Naive thymus-derived CD4-positive, alpha-beta T cell (primary cell): ENCODE data around the gene C5orf63. TPM values are rescaled to one million over a fixed set of nuclear protein-coding genes. Genes with fewer than 3 reads are reported as not detected.

Experiments
- ATAC-seq: fragments of 150-1000 bp; cut with Tn5 transposase; 2 replicates; pipeline ENCODE4 v1.10.0; 2021; ENCODE audit warnings: mild to moderate bottlenecking, moderate library complexity
- CTCF ChIA-PET: fragments of 350-600 bp; sonication (Branson Sonifier 250); formaldehyde crosslinking; loops from one replicate; lab custom pipeline; 2021; ENCODE audit warnings: antibody characterized with exemption; lab: Charles Lee
- POLR2A ChIA-PET: fragments of 350-600 bp; sonication (Branson Sonifier 250); formaldehyde crosslinking; loops from one replicate; lab custom pipeline; 2021; ENCODE audit warnings: antibody characterized with exemption, inconsistent platforms; lab: Charles Lee
- DNase-seq, 9 donors: peaks; one replicate each; pipeline versions ENCODE4 v3.0.0 to v3.0.0-alpha.2; 2020 to 2022; ENCODE audit warnings: mixed read lengths in 1 of 9
- H3K27ac ChIP-seq: one replicate; pipeline ENCODE4 v1.7.0; 2013; ENCODE audit warnings: mild to moderate bottlenecking, low read depth, low read length, moderate library complexity
- H3K27me3 ChIP-seq, 2 donors: one replicate each; pipeline ENCODE4 v1.7.0; 2013; ENCODE audit warnings: low read length in 2 of 2, mild to moderate bottlenecking in 2 of 2, moderate library complexity in 2 of 2; ENCODE audit not compliant: control insufficient read depth in 2 of 2, insufficient read depth in 2 of 2
- H3K36me3 ChIP-seq, 3 experiments: 1 replicate in 2 of 3; 2 replicates in 1 of 3; pipeline ENCODE4 v1.7.0; 2013; ENCODE audit warnings: low read length in 3 of 3, mild to moderate bottlenecking in 3 of 3, moderate library complexity in 1 of 3; ENCODE audit not compliant: insufficient read depth in 3 of 3, control insufficient read depth in 2 of 3
- H3K4me1 ChIP-seq, 2 donors: one replicate each; pipeline ENCODE4 v1.7.0; 2013; ENCODE audit warnings: low read length in 2 of 2, mild to moderate bottlenecking in 2 of 2, moderate library complexity in 1 of 2; ENCODE audit not compliant: control insufficient read depth in 2 of 2, insufficient read depth in 2 of 2
- H3K4me3 ChIP-seq: 2 replicates; pipeline ENCODE4 v1.7.0; 2013; ENCODE audit warnings: mild to moderate bottlenecking, low read length
- H3K9me3 ChIP-seq, 3 experiments: 1 replicate in 2 of 3; 2 replicates in 1 of 3; pipeline ENCODE4 v1.7.0; 2013; ENCODE audit warnings: low read length in 3 of 3; ENCODE audit not compliant: control insufficient read depth in 2 of 3
- H3K27ac Mint-ChIP-seq, 9 donors: one replicate each; pipeline ENCODE4 v1.8.0; 2020 to 2022; ENCODE audit warnings: mixed read lengths in 9 of 9, mild to moderate bottlenecking in 8 of 9, moderate library complexity in 5 of 9, inconsistent platforms in 2 of 9
- H3K27me3 Mint-ChIP-seq, 5 donors: one replicate each; pipeline ENCODE4 v1.8.0; 2021 to 2022; ENCODE audit warnings: mixed read lengths in 5 of 5, mild to moderate bottlenecking in 1 of 5
- H3K36me3 Mint-ChIP-seq, 5 donors: one replicate each; pipeline ENCODE4 v1.8.0; 2020 to 2022; ENCODE audit warnings: mixed read lengths in 5 of 5, mild to moderate bottlenecking in 3 of 5, inconsistent platforms in 1 of 5
- H3K4me1 Mint-ChIP-seq, 7 donors: one replicate each; pipeline ENCODE4 v1.8.0; 2020 to 2022; ENCODE audit warnings: mixed read lengths in 7 of 7, mild to moderate bottlenecking in 3 of 7, inconsistent platforms in 1 of 7
- H3K4me3 Mint-ChIP-seq, 10 donors: one replicate each; pipeline ENCODE4 v1.8.0; 2020 to 2022; ENCODE audit warnings: mild to moderate bottlenecking in 10 of 10, mixed read lengths in 10 of 10, moderate library complexity in 6 of 10, inconsistent platforms in 2 of 10
- H3K9me3 Mint-ChIP-seq, 11 donors: one replicate each; pipeline ENCODE4 v1.8.0; 2020 to 2022; ENCODE audit warnings: mixed read lengths in 11 of 11, mild to moderate bottlenecking in 4 of 11, inconsistent platforms in 1 of 11, moderate library complexity in 1 of 11
- intact Hi-C, 2 donors: fragments of 100-400 bp; cut with micrococcal nuclease; formaldehyde crosslinking; loops; one replicate each; pipeline ENCODE4 v1.15.1; 2023
- polyA plus RNA-seq, 2 donors: library from polyadenylated mRNA; unstranded; fragments of 300-500 nt; fragmentation: Illumina TruSeq; gene quantifications; one replicate each; pipeline ENCODE4 v1.2.3, GENCODE V29; 2021
- total RNA-seq, 6 experiments: library from RNA in 5 of 6; stranded (reverse) in 5 of 6; gene quantifications; 1 replicate in 5 of 6; 2 replicates in 1 of 6; pipeline ENCODE4 v1.2.3 and lab custom pipeline; 2021 to 2026

Gene C5orf63
- total and polyA plus RNA-seq, 7 experiments from 2014 or later, result 4.3 to 20.7 (median 11.7) TPM

DNA sequence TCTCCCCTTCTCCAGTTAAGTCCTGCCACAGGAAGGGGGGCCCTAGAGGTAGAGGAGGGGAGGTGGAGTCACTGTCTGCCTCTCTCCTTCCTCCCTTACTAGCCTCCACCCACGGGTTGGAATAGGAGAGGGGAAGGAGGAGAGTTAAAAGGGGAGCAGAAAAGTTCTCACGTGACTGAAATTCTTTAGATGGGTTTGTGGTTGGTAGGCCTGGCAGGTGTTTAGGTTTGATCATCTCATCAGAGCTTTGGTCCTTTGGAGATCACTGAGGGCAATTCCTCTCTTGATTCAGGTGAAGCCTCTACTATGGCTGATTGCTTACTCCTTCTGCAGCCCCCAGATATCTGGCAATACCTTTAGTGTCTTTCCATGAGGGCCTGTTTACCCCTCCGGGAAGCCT is 24.9 kb upstream of the C5orf63 start:
- no peaks in the 10 kb centered on the region for H3K9me3 ChIP-seq
- H3K27me3 ChIP-seq, result no peaks in the 10 kb centered on the region
- intact Hi-C loops, result no loop called here
- CTCF ChIA-PET, result no interaction called here
- POLR2A ChIA-PET, result no interaction called here
- no peak overlapping the region for H3K27ac ChIP-seq
- H3K27me3 Mint-ChIP-seq, result peaks cover 0 to 4% (median 0%) of the 10 kb centered on the region in 5 donors
- H3K9me3 Mint-ChIP-seq, result peaks cover 0 to 3% (median 0%) of the 10 kb centered on the region in 11 donors
- ATAC-seq (no peak), DNase-seq (no peak)
- no peak overlapping the region for H3K4me3 Mint-ChIP-seq
- H3K27ac Mint-ChIP-seq, result peak overlapping the region in 2 of 9 donors; percentile 40 to 48
- peaks cover 0 to 17% (median 7%) of the 10 kb centered on the region in 7 donors for H3K4me1 Mint-ChIP-seq
- no peaks in the 10 kb centered on the region for H3K36me3 ChIP-seq
- H3K4me3 ChIP-seq, result no peak overlapping the region
- H3K4me1 ChIP-seq, result no peaks in the 10 kb centered on the region
- no peaks in the 10 kb centered on the region for H3K36me3 Mint-ChIP-seq

- H3K9me3 Mint-ChIP-seq, result peaks cover 0 to under 1% (median 0%) of the 10 kb centered on the region in 11 donors
- H3K27me3 Mint-ChIP-seq, result peaks cover 0 to 4% (median 0%) of the 10 kb centered on the region in 5 donors
- Histone ChIP-seq H3K36me3 (no peaks in the 10 kb centered on the region), H3K27me3 (no peaks in the 10 kb centered on the region), H3K9me3 (no peaks in the 10 kb centered on the region), H3K4me1 (no peaks in the 10 kb centered on the region), H3K4me3 (no peak overlapping the region), H3K27ac (no peak overlapping the region)
- no peak overlapping the region for H3K4me3 Mint-ChIP-seq
- no peaks in the 10 kb centered on the region for H3K36me3 Mint-ChIP-seq
- intact Hi-C loops, result no loop called here
- CTCF ChIA-PET, result interaction anchor here (0.5 kb wide), 1 partner anchor 172 kb away, joined by 3 read pairs; no protein-coding TSS in a partner anchor
- peaks cover 0 to 17% (median 7%) of the 10 kb centered on the region in 7 donors for H3K4me1 Mint-ChIP-seq
- DNase-seq, result no peak
- POLR2A ChIA-PET, result no interaction called here
- H3K27ac Mint-ChIP-seq, result no peak overlapping the region
- ATAC-seq, result no peak
Measured at GRCh38 chr5:127097278-127097677, 24.0 kb upstream of the C5orf63 start.

GRCh38 chr5:127096328-127096993 is 23.2 kb upstream of the C5orf63 start:
- intact Hi-C loops, result no loop called here
- H3K27me3 Mint-ChIP-seq, result peaks cover 0 to 4% (median 0%) of the 10 kb centered on the region in 5 donors
- H3K4me3 Mint-ChIP-seq, result no peak overlapping the region
- H3K9me3 Mint-ChIP-seq, result no peaks in the 10 kb centered on the region
- H3K4me1 Mint-ChIP-seq, result peaks cover 0 to 17% (median 7%) of the 10 kb centered on the region in 7 donors
- Histone ChIP-seq H3K36me3 (no peaks in the 10 kb centered on the region), H3K4me3 (no peak overlapping the region), H3K27me3 (no peaks in the 10 kb centered on the region), H3K9me3 (no peaks in the 10 kb centered on the region), H3K27ac (no peak overlapping the region), H3K4me1 (no peaks in the 10 kb centered on the region)
- DNase-seq (no peak), ATAC-seq (no peak)
- ChIA-PET CTCF (no interaction called here), POLR2A (no interaction called here)
- H3K36me3 Mint-ChIP-seq, result no peaks in the 10 kb centered on the region
- peak overlapping the region in 1 of 9 donors; percentile 29 for H3K27ac Mint-ChIP-seq

- DNase-seq (no peak), ATAC-seq (no peak)
- no peak overlapping the region for H3K27ac Mint-ChIP-seq
- H3K27me3 Mint-ChIP-seq, result peaks cover 0 to 4% (median 0%) of the 10 kb centered on the region in 5 donors
- ChIA-PET POLR2A (no interaction called here), CTCF (no interaction called here)
- no peaks in the 10 kb centered on the region for H3K27me3 ChIP-seq
- no peak overlapping the region for H3K27ac ChIP-seq
- no peaks in the 10 kb centered on the region for H3K36me3 ChIP-seq
- no peak overlapping the region for H3K4me3 ChIP-seq
- H3K9me3 Mint-ChIP-seq, result no peaks in the 10 kb centered on the region
- no peaks in the 10 kb centered on the region for H3K36me3 Mint-ChIP-seq
- peaks cover under 1 to 19% (median 8%) of the 10 kb centered on the region in 7 donors for H3K4me1 Mint-ChIP-seq
- H3K4me3 Mint-ChIP-seq, result no peak overlapping the region
- intact Hi-C loops, result no loop called here
- no peaks in the 10 kb centered on the region for H3K4me1 ChIP-seq
- H3K9me3 ChIP-seq, result no peaks in the 10 kb centered on the region
Measured at GRCh38 chr5:127094161-127094814, 21.0 kb upstream of the C5orf63 start.

DNA sequence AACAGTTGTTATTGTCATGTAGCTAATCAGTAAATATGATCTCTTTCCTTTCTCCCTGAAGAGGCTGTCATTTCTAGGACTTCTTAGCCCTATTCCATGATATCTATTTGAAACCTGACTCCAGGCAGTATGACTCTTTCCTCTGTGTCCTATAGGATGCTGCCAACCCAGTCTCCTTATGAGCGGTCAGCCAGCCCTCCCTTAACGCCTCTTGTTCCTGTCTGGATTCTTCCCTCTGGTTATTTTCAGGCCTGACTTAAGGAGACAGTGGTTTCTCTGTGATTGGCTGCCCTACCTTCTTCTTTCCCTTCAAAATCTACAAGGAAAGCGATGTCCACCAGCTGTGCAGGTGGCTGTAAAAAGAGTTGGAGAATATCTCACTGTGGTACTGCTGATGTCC is 19.4 kb upstream of the C5orf63 start:
- Histone ChIP-seq H3K27ac (no peak overlapping the region), H3K9me3 (no peaks in the 10 kb centered on the region), H3K4me1 (no peaks in the 10 kb centered on the region), H3K4me3 (no peak overlapping the region), H3K36me3 (no peaks in the 10 kb centered on the region), H3K27me3 (no peaks in the 10 kb centered on the region)
- Mint-ChIP-seq H3K27me3 (peaks cover 0 to 6% (median 0%) of the 10 kb centered on the region in 5 donors), H3K27ac (no peak overlapping the region), H3K9me3 (no peaks in the 10 kb centered on the region), H3K4me1 (peaks cover 5 to 20% (median 11%) of the 10 kb centered on the region in 7 donors), H3K4me3 (no peak overlapping the region), H3K36me3 (no peaks in the 10 kb centered on the region)
- CTCF ChIA-PET, result no interaction called here
- POLR2A ChIA-PET, result no interaction called here
- ATAC-seq (no peak), DNase-seq (no peak)
- intact Hi-C loops, result no loop called here

- H3K9me3 ChIP-seq, result no peaks in the 10 kb centered on the region
- no peaks in the 10 kb centered on the region for H3K4me1 ChIP-seq
- H3K36me3 Mint-ChIP-seq, result no peaks in the 10 kb centered on the region
- H3K4me3 ChIP-seq, result no peak overlapping the region
- no peak overlapping the region for H3K4me3 Mint-ChIP-seq
- DNase-seq (no peak), ATAC-seq (no peak)
- H3K4me1 Mint-ChIP-seq, result peaks cover 5 to 17% (median 13%) of the 10 kb centered on the region in 7 donors
- ChIA-PET POLR2A (no interaction called here), CTCF (interaction anchor here (0.8 kb wide), 1 partner anchor 388 kb away, joined by 3 read pairs; no protein-coding TSS in a partner anchor)
- H3K9me3 Mint-ChIP-seq, result no peaks in the 10 kb centered on the region
- intact Hi-C loops, result no loop called here
- H3K27ac ChIP-seq, result no peak overlapping the region
- H3K27me3 Mint-ChIP-seq, result peaks cover 0 to 3% (median 0%) of the 10 kb centered on the region in 5 donors
- H3K36me3 ChIP-seq, result no peaks in the 10 kb centered on the region
- no peaks in the 10 kb centered on the region for H3K27me3 ChIP-seq
- H3K27ac Mint-ChIP-seq, result peak overlapping the region in 4 of 9 donors; percentile 1 to 67 (median 22)
Measured at GRCh38 chr5:127089191-127089590, 15.9 kb upstream of the C5orf63 start.
